WTC11 (cell line): ENCODE results near the gene MET. TPM values are rescaled to one million over a fixed set of nuclear protein-coding genes. Genes with fewer than 3 reads are reported as not detected.

ENCODE experiments used
- ATAC-seq: fragments of 200-7000 bp; cut with Tn5 transposase; 2 replicates; pipeline ENCODE4 v1.10.0; 2021; ENCODE audit warnings: mild to moderate bottlenecking, moderate library complexity
- CTCF ChIA-PET: fragments of 300-600 bp; sonication (Branson Sonifier 250); formaldehyde crosslinking; loops from one replicate; lab custom pipeline; 2021; ENCODE audit warnings: antibody characterized with exemption; lab: Charles Lee
- POLR2A ChIA-PET: fragments of 350-600 bp; sonication (Branson Sonifier 250); formaldehyde crosslinking; loops from one replicate; lab custom pipeline; 2021; ENCODE audit warnings: antibody characterized with exemption; lab: Charles Lee
- DNase-seq: peaks from one replicate; pipeline ENCODE4 v3.0.0; 2021; ENCODE audit warnings: low spot score
- H3K27ac Mint-ChIP-seq: 2 replicates; pipeline ENCODE4 v1.8.0; 2021; ENCODE audit warnings: mixed read lengths
- H3K27me3 Mint-ChIP-seq: 2 replicates; pipeline ENCODE4 v1.8.0; 2021; ENCODE audit warnings: low read depth, mild to moderate bottlenecking, moderate library complexity, mixed read lengths
- H3K36me3 Mint-ChIP-seq: 2 replicates; pipeline ENCODE4 v1.8.0; 2021; ENCODE audit warnings: mixed read lengths
- H3K4me1 Mint-ChIP-seq: 2 replicates; pipeline ENCODE4 v1.8.0; 2022; ENCODE audit warnings: mixed read lengths
- H3K4me3 Mint-ChIP-seq: 2 replicates; pipeline ENCODE4 v1.8.0; 2021; ENCODE audit warnings: mild to moderate bottlenecking, moderate library complexity, mixed read lengths
- H3K9me3 Mint-ChIP-seq: 2 replicates; pipeline ENCODE4 v1.8.0; 2021; ENCODE audit warnings: mixed read lengths
- JUN ChIP-seq: sonication (generic); formaldehyde crosslinking; IDR thresholded peaks from 2 replicates; pipeline ENCODE4 v1.8.0; 2023; ENCODE audit warnings: mild to moderate bottlenecking, missing genetic modification reagents
- ZNF121 ChIP-seq: sonication (generic); formaldehyde crosslinking; IDR thresholded peaks from 2 replicates; pipeline ENCODE4 v1.8.0; 2023; ENCODE audit warnings: missing genetic modification reagents
- total RNA-seq: library from RNA; stranded (reverse); gene quantifications from 3 replicates; pipeline ENCODE4 v1.2.3, GENCODE V29; 2021
- TF ChIP-seq, protein P1 (sequence below): sonication (generic); formaldehyde crosslinking; IDR thresholded peaks from 2 replicates; pipeline ENCODE4 v1.8.0; 2022; ENCODE audit warnings: mild to moderate bottlenecking, missing genetic modification reagents
- TF ChIP-seq, protein P2 (sequence below): sonication (generic); formaldehyde crosslinking; IDR thresholded peaks from 2 replicates; pipeline ENCODE4 v1.8.1; 2023; ENCODE audit warnings: mild to moderate bottlenecking, missing genetic modification reagents, moderate library complexity
- TF ChIP-seq, protein P3 (sequence below): sonication (generic); formaldehyde crosslinking; IDR thresholded peaks from 2 replicates; pipeline ENCODE4 v1.8.0; 2022; ENCODE audit warnings: missing genetic modification reagents
- TF ChIP-seq, protein P4 (sequence below): sonication (generic); formaldehyde crosslinking; IDR thresholded peaks from 2 replicates; pipeline ENCODE4 v1.8.1; 2022; ENCODE audit warnings: mild to moderate bottlenecking, moderate library complexity, missing genetic modification reagents
- TF ChIP-seq, protein P5 (sequence below): fragments of 250-450 bp; sonication (Bioruptor Pico); IDR thresholded peaks from 2 replicates; pipeline ENCODE4 v1.9.0; 2021; ENCODE audit warnings: mild to moderate bottlenecking

The MET gene
- total RNA-seq, 1 experiment from 2014 or later = 9.4 TPM

DNA sequence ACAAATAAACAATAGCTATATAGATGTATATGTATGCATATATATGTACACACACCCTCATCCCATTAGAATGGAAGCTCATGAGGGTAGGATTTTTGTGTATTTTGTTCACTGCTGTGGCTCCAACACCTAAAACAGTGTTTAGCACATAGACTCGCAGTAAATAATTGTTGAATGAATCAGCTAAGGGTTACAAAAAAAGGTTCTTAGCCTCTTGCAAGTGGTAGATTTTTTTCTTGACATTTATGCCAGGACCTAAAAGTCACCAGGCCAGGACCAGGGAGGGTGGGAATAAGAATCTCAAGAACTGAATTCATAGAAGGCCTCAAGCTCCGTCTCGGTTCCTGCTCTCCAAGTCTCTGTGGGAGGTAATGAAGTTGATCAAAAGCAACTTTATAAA lies 107.9 kb downstream of the MET start (continued):
- TF ChIP-seq, protein P1, sequence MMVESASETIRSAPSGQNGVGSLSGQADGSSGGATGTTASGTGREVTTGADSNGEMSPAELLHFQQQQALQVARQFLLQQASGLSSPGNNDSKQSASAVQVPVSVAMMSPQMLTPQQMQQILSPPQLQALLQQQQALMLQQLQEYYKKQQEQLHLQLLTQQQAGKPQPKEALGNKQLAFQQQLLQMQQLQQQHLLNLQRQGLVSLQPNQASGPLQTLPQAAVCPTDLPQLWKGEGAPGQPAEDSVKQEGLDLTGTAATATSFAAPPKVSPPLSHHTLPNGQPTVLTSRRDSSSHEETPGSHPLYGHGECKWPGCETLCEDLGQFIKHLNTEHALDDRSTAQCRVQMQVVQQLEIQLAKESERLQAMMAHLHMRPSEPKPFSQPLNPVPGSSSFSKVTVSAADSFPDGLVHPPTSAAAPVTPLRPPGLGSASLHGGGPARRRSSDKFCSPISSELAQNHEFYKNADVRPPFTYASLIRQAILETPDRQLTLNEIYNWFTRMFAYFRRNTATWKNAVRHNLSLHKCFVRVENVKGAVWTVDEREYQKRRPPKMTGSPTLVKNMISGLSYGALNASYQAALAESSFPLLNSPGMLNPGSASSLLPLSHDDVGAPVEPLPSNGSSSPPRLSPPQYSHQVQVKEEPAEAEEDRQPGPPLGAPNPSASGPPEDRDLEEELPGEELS (CRISPR knock-in tag) = no peak
- TF ChIP-seq, protein P2, sequence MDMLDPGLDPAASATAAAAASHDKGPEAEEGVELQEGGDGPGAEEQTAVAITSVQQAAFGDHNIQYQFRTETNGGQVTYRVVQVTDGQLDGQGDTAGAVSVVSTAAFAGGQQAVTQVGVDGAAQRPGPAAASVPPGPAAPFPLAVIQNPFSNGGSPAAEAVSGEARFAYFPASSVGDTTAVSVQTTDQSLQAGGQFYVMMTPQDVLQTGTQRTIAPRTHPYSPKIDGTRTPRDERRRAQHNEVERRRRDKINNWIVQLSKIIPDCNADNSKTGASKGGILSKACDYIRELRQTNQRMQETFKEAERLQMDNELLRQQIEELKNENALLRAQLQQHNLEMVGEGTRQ (CRISPR knock-in tag) = no peak

DNA sequence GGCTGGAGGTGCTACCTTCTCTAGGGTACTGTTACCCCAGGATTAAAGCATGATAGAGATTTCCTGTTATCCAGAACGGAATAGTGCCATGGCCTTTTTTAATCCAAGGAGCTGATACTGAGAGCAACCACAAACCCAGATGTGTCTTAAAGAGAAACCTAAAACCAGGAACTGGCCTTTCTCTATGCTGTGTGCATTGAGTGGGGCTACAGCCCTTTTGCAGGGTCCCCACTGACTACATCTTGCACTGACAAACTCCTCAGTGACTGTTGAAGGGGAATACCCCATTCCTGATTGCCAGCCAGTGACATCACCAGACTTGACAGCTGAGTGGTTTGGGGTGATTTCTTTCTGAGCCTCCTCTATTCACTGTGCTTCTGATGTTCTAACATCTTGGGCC lies 108.5 kb downstream of the MET start:
- POLR2A ChIA-PET = interaction anchor here (0.5 to 1.3 kb wide), 2 partner anchors 11 to 18 kb away, joined by 3 read pairs; no protein-coding TSS in a partner anchor
- TF ChIP-seq, protein P3, sequence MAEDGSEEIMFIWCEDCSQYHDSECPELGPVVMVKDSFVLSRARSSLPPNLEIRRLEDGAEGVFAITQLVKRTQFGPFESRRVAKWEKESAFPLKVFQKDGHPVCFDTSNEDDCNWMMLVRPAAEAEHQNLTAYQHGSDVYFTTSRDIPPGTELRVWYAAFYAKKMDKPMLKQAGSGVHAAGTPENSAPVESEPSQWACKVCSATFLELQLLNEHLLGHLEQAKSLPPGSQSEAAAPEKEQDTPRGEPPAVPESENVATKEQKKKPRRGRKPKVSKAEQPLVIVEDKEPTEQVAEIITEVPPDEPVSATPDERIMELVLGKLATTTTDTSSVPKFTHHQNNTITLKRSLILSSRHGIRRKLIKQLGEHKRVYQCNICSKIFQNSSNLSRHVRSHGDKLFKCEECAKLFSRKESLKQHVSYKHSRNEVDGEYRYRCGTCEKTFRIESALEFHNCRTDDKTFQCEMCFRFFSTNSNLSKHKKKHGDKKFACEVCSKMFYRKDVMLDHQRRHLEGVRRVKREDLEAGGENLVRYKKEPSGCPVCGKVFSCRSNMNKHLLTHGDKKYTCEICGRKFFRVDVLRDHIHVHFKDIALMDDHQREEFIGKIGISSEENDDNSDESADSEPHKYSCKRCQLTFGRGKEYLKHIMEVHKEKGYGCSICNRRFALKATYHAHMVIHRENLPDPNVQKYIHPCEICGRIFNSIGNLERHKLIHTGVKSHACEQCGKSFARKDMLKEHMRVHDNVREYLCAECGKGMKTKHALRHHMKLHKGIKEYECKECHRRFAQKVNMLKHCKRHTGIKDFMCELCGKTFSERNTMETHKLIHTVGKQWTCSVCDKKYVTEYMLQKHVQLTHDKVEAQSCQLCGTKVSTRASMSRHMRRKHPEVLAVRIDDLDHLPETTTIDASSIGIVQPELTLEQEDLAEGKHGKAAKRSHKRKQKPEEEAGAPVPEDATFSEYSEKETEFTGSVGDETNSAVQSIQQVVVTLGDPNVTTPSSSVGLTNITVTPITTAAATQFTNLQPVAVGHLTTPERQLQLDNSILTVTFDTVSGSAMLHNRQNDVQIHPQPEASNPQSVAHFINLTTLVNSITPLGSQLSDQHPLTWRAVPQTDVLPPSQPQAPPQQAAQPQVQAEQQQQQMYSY (CRISPR knock-in tag) = peak; percentile 70
- TF ChIP-seq, protein P4, sequence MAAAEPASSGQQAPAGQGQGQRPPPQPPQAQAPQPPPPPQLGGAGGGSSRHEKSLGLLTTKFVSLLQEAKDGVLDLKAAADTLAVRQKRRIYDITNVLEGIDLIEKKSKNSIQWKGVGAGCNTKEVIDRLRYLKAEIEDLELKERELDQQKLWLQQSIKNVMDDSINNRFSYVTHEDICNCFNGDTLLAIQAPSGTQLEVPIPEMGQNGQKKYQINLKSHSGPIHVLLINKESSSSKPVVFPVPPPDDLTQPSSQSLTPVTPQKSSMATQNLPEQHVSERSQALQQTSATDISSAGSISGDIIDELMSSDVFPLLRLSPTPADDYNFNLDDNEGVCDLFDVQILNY (CRISPR knock-in tag) = no peak
- TF ChIP-seq, all 79 proteins: peak for 1
- no peak overlapping the region for H3K4me3 Mint-ChIP-seq
- no peaks in the 10 kb centered on the region for H3K9me3 Mint-ChIP-seq
- ATAC-seq (no peak), DNase-seq (no peak)
- H3K27me3 Mint-ChIP-seq = peaks cover 15% of the 10 kb centered on the region; the same call in 1 of the 2 replicates
- H3K36me3 Mint-ChIP-seq = 0 out of 2 replicates have a peak, but pooled peaks cover 2% of the 10 kb centered on the region
- CTCF ChIA-PET = no interaction called here
- no peak overlapping the region for H3K27ac Mint-ChIP-seq
- H3K4me1 Mint-ChIP-seq = peaks cover 40% of the 10 kb centered on the region

DNA sequence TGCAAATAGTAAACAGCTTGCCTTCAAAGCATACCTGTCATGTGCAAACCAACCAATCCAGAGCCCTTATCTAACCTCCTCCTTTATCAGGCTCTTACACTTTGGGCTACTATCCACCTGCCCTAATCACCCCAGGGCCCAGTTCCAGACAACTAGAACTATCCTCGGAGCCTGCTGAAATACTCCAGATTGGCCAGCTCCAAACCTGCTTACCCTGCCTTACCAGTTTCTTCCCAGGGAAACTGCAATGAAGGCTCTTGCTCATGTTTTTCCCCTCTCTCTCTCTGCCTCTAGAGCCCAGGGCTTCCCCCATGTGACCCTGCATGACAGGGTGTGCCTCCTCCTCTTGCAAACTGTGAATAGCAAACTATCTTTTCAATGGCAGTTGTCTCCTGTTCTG lies 109.0 kb downstream of the MET start:
- no peak for TF ChIP-seq JUN
- TF ChIP-seq, protein P2 (CRISPR knock-in tag) = peak; percentile 57
- ChIA-PET POLR2A (interaction anchor here (0.5 to 1.3 kb wide), 2 partner anchors 12 to 19 kb away, joined by 3 read pairs; no protein-coding TSS in a partner anchor), CTCF (no interaction called here)
- Mint-ChIP-seq H3K9me3 (no peaks in the 10 kb centered on the region), H3K4me1 (peaks cover 40% of the 10 kb centered on the region), H3K36me3 (0 out of 2 replicates have a peak, but pooled peaks cover 2% of the 10 kb centered on the region), H3K4me3 (no peak overlapping the region), H3K27ac (peak overlapping the region; percentile 43), H3K27me3 (peaks cover 12% of the 10 kb centered on the region; the same call in 1 of the 2 replicates)
- peak; percentile 83 for ATAC-seq
- DNase-seq = peak; percentile 13

DNA sequence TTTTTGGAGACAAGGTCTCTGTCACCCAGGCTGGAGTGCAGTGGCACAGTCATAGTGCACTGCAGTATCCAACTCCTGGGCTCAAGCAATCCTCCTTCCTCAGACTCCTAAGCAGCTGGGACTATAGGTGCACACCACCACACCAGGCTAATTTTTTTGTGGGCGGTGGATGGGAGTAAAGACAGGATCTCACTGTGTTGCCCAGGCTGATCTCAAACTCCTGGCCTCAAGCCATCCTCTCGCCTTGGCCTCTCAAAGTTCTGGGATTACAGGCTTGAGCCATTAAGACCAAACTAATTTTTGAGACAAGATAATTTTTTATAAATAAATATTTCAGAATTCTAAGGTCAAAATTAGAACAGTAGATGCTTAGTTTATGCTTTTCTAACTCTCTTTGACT lies 109.6 kb downstream of the MET start:
- ChIA-PET POLR2A (interaction anchor here (1.3 kb wide), 1 partner anchor 19 kb away, joined by 3 read pairs; no protein-coding TSS in a partner anchor), CTCF (no interaction called here)
- H3K36me3 Mint-ChIP-seq = 0 out of 2 replicates have a peak, but pooled peaks cover 2% of the 10 kb centered on the region
- no peak overlapping the region for H3K27ac Mint-ChIP-seq
- peaks cover 8% of the 10 kb centered on the region; the same call in 1 of the 2 replicates for H3K27me3 Mint-ChIP-seq
- H3K4me3 Mint-ChIP-seq = no peak overlapping the region
- ATAC-seq (no peak), DNase-seq (no peak)
- TF ChIP-seq ZNF121 (CRISPR knock-in tag) = peak; percentile 89; the same call in 1 of the 2 replicates
- TF ChIP-seq, protein P5, sequence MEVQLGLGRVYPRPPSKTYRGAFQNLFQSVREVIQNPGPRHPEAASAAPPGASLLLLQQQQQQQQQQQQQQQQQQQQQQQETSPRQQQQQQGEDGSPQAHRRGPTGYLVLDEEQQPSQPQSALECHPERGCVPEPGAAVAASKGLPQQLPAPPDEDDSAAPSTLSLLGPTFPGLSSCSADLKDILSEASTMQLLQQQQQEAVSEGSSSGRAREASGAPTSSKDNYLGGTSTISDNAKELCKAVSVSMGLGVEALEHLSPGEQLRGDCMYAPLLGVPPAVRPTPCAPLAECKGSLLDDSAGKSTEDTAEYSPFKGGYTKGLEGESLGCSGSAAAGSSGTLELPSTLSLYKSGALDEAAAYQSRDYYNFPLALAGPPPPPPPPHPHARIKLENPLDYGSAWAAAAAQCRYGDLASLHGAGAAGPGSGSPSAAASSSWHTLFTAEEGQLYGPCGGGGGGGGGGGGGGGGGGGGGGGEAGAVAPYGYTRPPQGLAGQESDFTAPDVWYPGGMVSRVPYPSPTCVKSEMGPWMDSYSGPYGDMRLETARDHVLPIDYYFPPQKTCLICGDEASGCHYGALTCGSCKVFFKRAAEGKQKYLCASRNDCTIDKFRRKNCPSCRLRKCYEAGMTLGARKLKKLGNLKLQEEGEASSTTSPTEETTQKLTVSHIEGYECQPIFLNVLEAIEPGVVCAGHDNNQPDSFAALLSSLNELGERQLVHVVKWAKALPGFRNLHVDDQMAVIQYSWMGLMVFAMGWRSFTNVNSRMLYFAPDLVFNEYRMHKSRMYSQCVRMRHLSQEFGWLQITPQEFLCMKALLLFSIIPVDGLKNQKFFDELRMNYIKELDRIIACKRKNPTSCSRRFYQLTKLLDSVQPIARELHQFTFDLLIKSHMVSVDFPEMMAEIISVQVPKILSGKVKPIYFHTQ (CRISPR knock-in tag) = no peak
- no peaks in the 10 kb centered on the region for H3K9me3 Mint-ChIP-seq
- H3K4me1 Mint-ChIP-seq = peaks cover 40% of the 10 kb centered on the region
